NT2/D1 (cell line): ENCODE data around the gene COL9A3.

Experiments used
- YY1 ChIP-seq: IDR thresholded peaks from 2 replicates; pipeline ENCODE4 v1.6.1; 2011; ENCODE audit not compliant: insufficient read length, insufficient read depth
- ZNF274 ChIP-seq: IDR thresholded peaks from 2 replicates; pipeline ENCODE4 v1.6.1; 2011; ENCODE audit warnings: mild to moderate bottlenecking, low read depth, low read length

- TF ChIP-seq ZNF274 = no peak
- no peak for TF ChIP-seq YY1
These were observed 41.4 kb downstream of the COL9A3 start for GRCh38 chr20:62858058-62858830.
